NOMO-1 treated with dmso at 0.1 percent for 144 hours (cell line): Measurements from ENCODE around the gene ASB7.

Experiments
- DNase-seq: peaks from one replicate; lab custom pipeline; 2025; ENCODE audit not compliant: unreplicated experiment; lab: John Stamatoyannopoulos, UW

The ASB7 gene

GRCh38 chr15:100683434-100683833 lies 81.0 kb downstream of the ASB7 start:
- no peak for DNase-seq

- DNase-seq, result no peak
These were observed 82.2 kb downstream of the ASB7 start for GRCh38 chr15:100684591-100684990.

DNA sequence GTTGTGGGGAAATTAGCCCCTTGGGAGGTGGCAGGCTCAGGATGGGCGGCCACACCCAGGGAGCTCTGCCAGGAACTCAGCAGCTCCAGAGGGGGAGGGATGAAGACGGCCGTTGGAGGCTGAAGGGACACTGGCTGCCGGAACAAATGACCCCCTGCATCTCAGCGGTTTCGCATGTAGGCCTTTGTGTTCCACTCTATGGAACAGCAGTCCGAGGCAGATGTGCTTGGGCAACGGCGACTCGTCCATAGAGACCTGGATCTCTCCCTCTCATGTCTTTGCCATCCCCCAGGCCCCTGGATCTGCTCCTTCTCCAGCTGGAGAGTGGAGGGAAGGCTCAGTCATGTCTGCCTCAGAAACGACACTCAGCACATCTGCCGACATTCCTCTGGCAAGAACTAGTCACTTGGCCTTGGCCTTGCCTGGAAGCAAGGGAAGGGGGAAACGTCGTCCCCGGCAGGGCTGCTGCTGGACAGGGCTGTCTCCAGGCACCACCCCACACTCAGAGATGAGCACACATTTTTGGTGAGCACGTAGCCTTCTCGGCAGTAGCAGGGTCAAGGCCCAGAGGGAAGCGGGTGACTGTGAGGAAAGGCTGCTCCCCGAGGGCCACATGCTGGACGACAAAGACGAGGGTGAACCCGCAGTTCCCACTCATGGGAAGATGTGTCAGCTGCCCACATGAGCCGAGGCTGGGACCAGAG lies 83.8 kb downstream of the ASB7 start:
- no peak for DNase-seq

DNA sequence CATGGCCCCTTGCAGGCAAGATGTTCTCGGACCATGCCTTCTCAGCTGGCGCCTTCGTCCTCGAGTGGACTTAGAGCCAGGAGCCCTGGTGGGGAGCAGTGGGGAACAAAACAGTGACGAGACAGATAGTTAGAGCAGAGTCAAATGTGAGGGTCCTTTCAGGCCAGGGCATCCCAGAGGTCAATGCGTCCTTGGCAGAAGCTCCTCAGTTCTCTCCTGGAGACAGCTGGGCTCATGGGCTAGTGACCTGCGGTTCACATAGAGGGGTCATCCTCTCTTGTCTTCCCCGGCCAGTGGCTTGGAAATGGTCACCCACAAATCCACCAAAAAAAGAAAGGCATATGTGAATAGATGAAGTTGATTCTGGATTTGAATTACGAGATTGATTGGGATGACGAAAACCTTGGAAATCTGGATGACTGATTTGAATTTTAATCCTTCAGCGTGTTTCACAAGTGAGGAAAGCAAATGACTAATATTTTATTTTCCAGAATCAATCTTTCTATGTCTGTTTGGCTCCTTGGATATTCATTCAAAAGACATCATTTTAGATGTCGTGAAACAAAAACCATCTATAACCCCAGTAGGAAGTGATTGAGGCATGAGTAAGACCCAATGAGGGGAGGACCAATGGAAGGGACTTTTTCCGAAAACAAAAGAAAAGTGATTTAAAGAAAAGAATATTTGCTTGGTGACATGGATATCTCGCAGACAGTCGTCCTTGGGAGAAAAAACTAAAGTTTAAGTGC lies 84.5 kb downstream of the ASB7 start:
- DNase-seq, result no peak

DNA sequence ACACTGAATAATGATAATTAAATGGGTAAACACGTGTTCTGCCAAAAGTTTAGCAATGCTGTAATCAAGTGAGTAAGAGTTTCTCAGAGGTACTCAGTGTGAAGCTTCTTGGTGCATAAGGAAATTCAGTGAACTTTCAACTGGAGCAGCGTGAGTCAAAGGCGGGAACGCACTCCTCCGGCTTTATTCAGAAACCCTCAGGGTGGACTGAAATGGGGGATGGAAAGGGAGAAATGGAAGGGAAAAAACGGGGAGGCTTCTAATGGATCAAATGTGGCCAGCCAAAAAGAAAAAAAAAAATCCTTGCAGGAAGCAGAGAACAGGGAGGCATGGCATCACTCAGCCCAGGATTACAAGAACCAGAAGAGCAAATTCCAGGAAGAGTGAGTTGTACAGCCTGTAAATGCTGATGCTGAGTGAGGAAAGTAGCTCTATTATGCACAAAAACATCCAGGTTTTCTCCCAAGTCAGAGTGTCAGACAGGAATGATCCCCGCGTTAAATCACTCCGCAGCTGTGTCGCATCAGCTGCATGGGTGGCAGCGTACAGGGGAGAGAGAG lies 85.3 kb downstream of the ASB7 start:
- DNase-seq, result no peak

DNA sequence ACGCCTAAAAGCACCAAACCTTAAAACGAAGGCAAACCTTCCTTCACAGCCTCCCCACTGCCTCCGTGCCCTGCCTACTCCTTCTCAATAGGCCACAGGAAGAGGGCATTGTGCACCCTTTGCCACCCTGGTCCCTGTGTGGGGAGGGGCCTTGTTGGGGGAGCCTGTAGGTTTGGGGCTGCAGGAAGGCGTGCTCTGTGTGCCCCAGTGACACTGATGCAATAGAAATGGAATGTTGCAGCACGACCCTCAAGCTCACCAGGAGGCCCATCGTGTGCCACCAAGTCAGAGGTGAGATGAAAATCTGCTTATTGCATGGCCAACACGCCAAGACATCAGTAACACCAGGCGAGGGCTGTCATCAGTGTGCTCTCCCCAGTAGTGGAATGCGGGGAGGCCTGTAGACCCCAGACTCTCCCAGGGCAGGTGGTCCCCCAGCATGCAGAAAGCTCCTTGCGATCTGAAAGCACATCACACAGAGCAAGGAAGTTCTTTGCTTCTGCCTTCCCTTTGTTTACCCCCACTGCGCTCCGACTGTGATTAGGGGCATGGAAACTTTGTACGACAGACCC lies 86.2 kb downstream of the ASB7 start:
- no peak for DNase-seq

DNA sequence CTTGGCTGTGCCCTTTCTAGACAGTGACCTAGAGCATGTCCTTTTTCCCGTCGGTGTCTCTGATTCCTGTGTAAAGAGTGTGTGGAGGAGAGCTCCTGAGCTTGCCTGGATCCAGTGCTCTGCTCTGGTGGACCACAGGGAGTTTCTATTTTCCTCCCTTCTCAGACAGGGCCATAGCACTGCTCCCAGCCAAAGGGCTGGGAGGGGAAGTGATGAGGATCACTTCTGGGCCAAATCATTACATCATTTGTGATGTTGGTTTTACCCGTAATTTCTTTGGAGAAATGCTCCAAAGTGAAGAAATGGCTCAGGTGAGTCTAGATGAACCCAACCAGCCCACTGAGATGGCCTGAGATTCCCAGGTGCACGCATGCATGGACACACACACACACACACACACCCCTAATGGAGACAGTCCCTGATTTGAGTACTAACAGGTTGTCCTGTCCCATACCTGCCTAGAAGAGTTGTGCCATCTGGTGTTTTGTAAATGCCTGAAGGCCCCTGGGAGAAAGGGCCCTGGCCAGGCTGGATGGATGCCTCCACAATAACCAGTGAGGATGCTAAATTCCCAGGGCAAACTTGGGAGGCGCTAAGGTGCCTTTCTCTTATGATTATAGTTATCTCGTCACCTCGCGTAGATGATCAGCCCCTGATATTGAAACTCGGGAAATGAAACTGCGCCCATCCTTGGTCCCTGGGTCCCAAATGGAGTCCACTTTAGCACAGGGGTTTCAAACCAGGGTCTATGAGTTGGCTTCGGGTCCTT lies 86.9 kb downstream of the ASB7 start:
- DNase-seq, result no peak

DNA sequence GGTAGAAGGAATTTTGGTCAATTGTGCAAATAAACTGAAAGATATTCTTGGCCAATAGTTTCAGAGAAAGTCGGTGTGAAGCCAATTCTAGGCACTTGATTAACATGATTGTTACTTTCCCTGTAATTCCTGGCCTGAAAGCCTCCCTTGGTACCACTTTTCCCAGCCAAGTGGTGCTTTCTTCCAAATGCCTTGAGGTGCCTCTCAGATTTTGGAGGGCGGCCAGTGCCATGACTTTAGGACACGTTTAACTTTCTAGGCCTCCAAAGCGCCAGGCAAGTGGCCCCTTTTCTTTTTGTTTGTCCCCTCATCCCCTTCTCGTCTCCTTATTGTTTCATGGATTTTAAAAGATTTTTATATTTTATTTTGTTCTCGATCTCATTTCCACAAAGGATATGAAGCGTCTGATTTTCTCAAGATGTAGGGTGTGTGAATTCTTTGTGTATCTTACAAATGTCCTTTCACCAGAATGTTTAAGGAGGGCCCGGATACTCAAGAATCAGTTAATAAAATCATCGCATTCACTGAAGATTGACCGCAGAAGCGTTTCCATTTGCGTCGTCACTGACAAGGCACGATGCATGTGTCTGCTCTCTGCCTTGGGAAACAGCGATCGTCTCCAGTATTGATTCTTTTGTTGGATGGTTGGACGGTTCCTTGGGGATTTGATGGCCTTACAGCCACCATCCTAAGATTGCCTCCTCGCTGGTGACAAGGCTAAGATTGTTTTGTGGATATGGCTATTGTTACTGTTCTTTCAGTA lies 87.8 kb downstream of the ASB7 start:
- no peak for DNase-seq

DNA sequence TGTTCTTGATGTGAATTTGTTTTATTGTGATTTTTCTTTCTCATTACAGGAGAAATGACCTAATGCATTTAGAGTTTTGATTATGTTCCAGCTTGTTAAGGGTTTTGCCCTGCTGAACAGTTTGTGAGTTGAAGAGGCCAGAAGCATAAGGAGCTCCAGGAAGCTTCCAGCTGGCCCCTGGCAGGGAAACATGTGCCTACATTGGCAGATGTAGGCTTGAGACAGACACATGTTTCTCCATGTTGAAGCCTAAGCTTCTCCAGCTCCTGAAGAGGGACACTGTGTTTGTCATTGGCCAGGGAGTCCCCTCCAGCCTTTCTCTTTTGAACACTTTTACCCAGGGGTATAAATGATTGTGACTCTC lies 88.4 kb downstream of the ASB7 start:
- DNase-seq, result no peak

- DNase-seq, result no peak
These were observed 88.9 kb downstream of the ASB7 start for GRCh38 chr15:100691321-100691720.

GRCh38 chr15:100692246-100692645 lies 89.9 kb downstream of the ASB7 start:
- DNase-seq, result no peak

DNA sequence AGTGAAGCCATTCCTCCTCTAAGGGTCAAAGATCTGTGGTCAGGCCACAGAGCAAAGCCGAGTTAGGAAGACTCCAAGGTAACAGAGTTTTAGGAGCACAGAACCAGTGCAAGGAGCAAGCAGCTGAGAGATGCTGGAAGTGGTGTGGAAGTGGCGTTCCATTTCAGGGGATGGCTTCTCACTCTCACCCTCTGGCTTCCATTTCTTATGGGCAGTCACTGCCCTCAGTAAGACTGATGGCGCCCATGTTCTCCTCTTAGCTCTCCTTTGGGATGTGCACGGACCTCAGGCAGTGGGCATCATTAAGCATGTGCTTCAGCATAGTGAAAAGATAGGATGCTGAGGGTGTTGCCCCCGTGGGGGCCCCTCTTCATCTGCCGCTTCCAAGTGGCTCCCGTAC lies 90.3 kb downstream of the ASB7 start:
- DNase-seq, result no peak

DNA sequence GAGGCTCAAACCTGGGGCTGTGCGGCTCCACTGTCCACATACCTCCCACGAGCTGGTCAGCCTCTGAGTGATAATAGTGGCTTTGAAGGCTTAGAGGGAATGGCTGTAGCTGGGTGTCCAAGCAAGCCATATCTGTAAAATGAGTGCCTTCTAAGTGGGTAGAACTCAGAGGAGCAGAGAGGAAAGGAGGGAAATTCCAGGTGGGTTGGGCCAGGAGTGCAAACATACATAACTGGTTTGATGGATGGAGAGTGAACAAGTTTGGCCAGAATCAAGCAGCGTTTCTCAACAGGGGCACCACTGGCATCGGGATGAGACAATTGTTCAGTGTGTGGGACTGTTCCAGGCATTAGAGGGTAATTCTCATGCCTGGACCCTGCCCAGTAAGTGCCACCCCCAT lies 91.1 kb downstream of the ASB7 start:
- no peak for DNase-seq

DNA sequence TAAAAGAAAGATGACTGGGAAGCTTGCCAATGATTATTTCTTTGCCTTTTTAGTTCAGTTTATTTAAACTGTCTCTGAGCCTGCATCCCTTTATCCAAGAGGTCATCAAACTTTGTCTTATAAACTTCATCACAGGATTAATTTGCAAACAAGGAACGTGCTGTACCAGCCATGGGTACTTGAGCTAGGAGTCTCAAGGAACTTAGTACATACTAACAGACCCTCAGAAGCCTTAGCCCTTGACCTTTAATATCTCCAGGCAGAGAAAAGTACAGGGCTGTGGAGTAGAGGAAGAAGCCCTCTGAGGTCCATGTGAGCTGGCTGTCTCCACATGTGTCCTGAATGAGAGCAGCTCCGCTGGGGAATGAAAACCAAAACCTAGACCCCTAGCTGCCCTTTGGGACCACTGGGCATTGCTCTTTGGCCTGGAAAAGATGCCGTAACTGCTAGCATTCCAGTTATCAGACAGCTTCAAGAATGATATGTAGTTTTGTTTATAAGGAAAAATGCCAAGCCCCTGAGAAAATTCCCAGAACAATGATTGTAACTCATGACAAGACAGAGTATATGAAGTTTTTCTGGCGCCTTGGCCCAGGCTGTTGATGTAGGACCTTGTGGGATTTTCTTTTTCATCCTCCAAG lies 92.1 kb downstream of the ASB7 start:
- no peak for DNase-seq

DNA sequence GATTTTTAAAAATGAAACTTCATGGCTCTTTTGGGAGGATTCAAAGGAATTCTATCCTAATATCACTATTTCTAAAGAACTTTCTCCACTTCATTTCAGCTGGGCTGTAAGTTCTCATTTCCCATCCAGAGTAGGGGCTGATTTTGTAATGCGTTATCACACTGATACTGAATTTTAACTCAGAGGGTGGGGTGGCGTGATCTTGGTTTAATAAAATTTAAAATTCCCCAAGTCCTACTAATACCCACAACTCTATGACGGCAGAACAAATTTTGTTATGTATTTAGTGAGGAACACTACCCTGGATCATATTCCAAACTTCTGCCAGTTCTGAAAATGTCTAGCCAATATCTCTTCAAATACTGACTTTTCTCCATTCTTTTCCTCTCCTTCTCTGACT lies 92.7 kb downstream of the ASB7 start:
- DNase-seq, result no peak

GRCh38 chr15:100696452-100696851 lies 94.1 kb downstream of the ASB7 start:
- no peak for DNase-seq
